HepG2 (cell line): Measurements from ENCODE around the gene SEC14L6. TPM values are rescaled to one million over a fixed set of nuclear protein-coding genes. Genes with fewer than 3 reads are reported as not detected.

Experiments used
- ATAC-seq: fragments of 200-7000 bp; cut with Tn5 transposase; 3 replicates; pipeline ENCODE4 v1.9.1; 2020; ENCODE audit warnings: mild to moderate bottlenecking, moderate library complexity
- BruUV-seq: library from RNA; stranded (reverse); fragments of 400-500 nt; replicated peaks from 2 replicates; lab custom pipeline; 2021; lab: Mats Ljungman, UMichigan
- CTCF ChIA-PET: fragments of 300-600 bp; formaldehyde crosslinking; extraction: SDS; loops from one replicate; lab custom pipeline; 2021; ENCODE audit warnings: low total read pairs, inconsistent platforms, low intra/inter-chr PET ratio; lab: Yijun Ruan, JAX
- POLR2A ChIA-PET: fragments of 350-600 bp; sonication (Branson Sonifier 250); formaldehyde crosslinking; loops from one replicate; lab custom pipeline; 2020; ENCODE audit warnings: antibody characterized with exemption, inconsistent platforms; lab: Yijun Ruan, JAX
- DNase-seq: peaks from one replicate; pipeline ENCODE4 v3.0.0-alpha.2; 2015; ENCODE audit warnings: low spot score
- FAIRE-seq: peaks from 3 replicates; lab custom pipeline; 2011; peaks lifted over from hg19 to GRCh38; lab: Jason Lieb, UNC
- H2AFZ ChIP-seq: one replicate; pipeline ENCODE4 v1.6.1; 2011; ENCODE audit warnings: low read length, inconsistent platforms
- H3K27ac ChIP-seq: fragments of 300-600 bp; 3 replicates; pipeline ENCODE4 v1.8.0; 2011; ENCODE audit warnings: mixed run types, mild to moderate bottlenecking, mixed read lengths, low read length, inconsistent platforms; ENCODE audit not compliant: insufficient read depth; ENCODE audit errors: extremely low read length
- H3K27me3 ChIP-seq, 2 experiments: fragments of 200-600 bp in 1 of 2; 2 replicates in 1 of 2; 3 replicates in 1 of 2; pipeline versions ENCODE4 v1.6.0 to v1.8.0; 2011; ENCODE audit warnings: low read length in 2 of 2, mild to moderate bottlenecking in 2 of 2, moderate library complexity in 2 of 2, inconsistent platforms in 1 of 2; ENCODE audit not compliant: insufficient read depth in 2 of 2, control insufficient read depth in 1 of 2
- H3K36me3 ChIP-seq, 2 experiments: fragments of 200-600 bp in 1 of 2; replicated peaks in 1 of 2; 2 replicates in 1 of 2; 3 replicates in 1 of 2; pipeline versions ENCODE4 v1.5.1 to v1.8.0; 2011; ENCODE audit warnings: low read length in 2 of 2, inconsistent platforms in 1 of 2; ENCODE audit not compliant: insufficient read depth in 2 of 2, control insufficient read depth in 1 of 2
- H3K4me1 ChIP-seq: 2 replicates; pipeline ENCODE4 v1.5.1; 2012; ENCODE audit warnings: low read length, inconsistent platforms; ENCODE audit not compliant: insufficient read depth
- H3K4me2 ChIP-seq: 2 replicates; pipeline ENCODE4 v1.6.0; 2011; ENCODE audit warnings: low read depth, low read length, inconsistent platforms
- H3K4me3 ChIP-seq, 3 experiments: fragments of 200-600 bp in 1 of 3; sonication (generic), shearing (Covaris generic) in 1 of 3; replicated peaks in 1 of 3; 2 replicates each; pipeline ENCODE4 v1.5.1; 2011 to 2016; ENCODE audit warnings: low read length in 3 of 3, inconsistent platforms in 2 of 3, low read depth in 2 of 3, mild to moderate bottlenecking in 2 of 3, control low read depth in 1 of 3, mixed read lengths in 1 of 3; ENCODE audit not compliant: insufficient read depth in 1 of 3
- H3K79me2 ChIP-seq: one replicate; pipeline ENCODE4 v1.6.1; 2011; ENCODE audit warnings: low read length, inconsistent platforms; ENCODE audit not compliant: insufficient read depth
- H3K9ac ChIP-seq: 2 replicates; pipeline ENCODE4 v1.6.0; 2011; ENCODE audit warnings: mild to moderate bottlenecking, low read depth, low read length, inconsistent platforms; ENCODE audit not compliant: insufficient read depth
- H3K9me3 ChIP-seq: 2 replicates; pipeline ENCODE4 v1.5.1; 2012; ENCODE audit warnings: mild to moderate bottlenecking, low read length
- H4K20me1 ChIP-seq: 2 replicates; pipeline ENCODE4 v1.6.0; 2011; ENCODE audit warnings: inconsistent platforms, mild to moderate bottlenecking, low read length, moderate library complexity; ENCODE audit not compliant: insufficient read depth
- GATAD2A ChIP-seq: IDR thresholded peaks from 2 replicates; pipeline ENCODE4 v1.6.1; 2016
- GMEB2 ChIP-seq: IDR thresholded peaks from 2 replicates; pipeline ENCODE4 v1.6.1; 2016; ENCODE audit warnings: missing biosample characterization, missing genetic modification reagents, low read depth
- LBX2 ChIP-seq: sonication (generic); formaldehyde crosslinking; IDR thresholded peaks from 2 replicates; pipeline ENCODE4 v1.5.0; 2020; ENCODE audit warnings: missing genetic modification reagents, mild to moderate bottlenecking, borderline replicate concordance
- NFYC ChIP-seq: IDR thresholded peaks from 2 replicates; pipeline ENCODE4 v1.6.1; 2016; ENCODE audit warnings: missing genetic modification reagents, missing compliant biosample characterization
- PHF20 ChIP-seq: sonication (generic); formaldehyde crosslinking; IDR thresholded peaks from 2 replicates; pipeline ENCODE4 v1.5.0; 2020; ENCODE audit warnings: mild to moderate bottlenecking, missing genetic modification reagents
- RBFOX2 ChIP-seq: fragments of 200-400 bp; formaldehyde crosslinking; IDR thresholded peaks from 2 replicates; pipeline ENCODE4 v1.6.1; 2017; ENCODE audit warnings: low read depth, mild to moderate bottlenecking, low read length
- SAP130 ChIP-seq: IDR thresholded peaks from 2 replicates; pipeline ENCODE4 v1.6.1; 2016; ENCODE audit warnings: low read depth
- SP140L ChIP-seq: sonication (generic); formaldehyde crosslinking; IDR thresholded peaks from 2 replicates; pipeline ENCODE4 v1.4.0; 2020; ENCODE audit warnings: missing genetic modification reagents, borderline replicate concordance
- ZNF12 ChIP-seq: sonication (generic); formaldehyde crosslinking; IDR thresholded peaks from 2 replicates; pipeline ENCODE4 v1.5.0; 2020; ENCODE audit warnings: missing genetic modification reagents
- ZNF276 ChIP-seq: sonication (generic); formaldehyde crosslinking; IDR thresholded peaks from 2 replicates; pipeline ENCODE4 v1.4.0; 2020; ENCODE audit warnings: mild to moderate bottlenecking, low read depth, missing genetic modification reagents
- ZNF281 ChIP-seq: sonication (generic); formaldehyde crosslinking; IDR thresholded peaks from 2 replicates; pipeline ENCODE4 v1.4.0; 2020; ENCODE audit warnings: missing genetic modification reagents, borderline replicate concordance
- ZNF33A ChIP-seq: sonication (generic); formaldehyde crosslinking; IDR thresholded peaks from 2 replicates; pipeline ENCODE4 v1.5.1; 2020; ENCODE audit warnings: missing genetic modification reagents, mild to moderate bottlenecking, moderate library complexity, borderline replicate concordance
- ZNF430 ChIP-seq: sonication (generic); formaldehyde crosslinking; IDR thresholded peaks from 2 replicates; pipeline ENCODE4 v1.9.0; 2021; ENCODE audit warnings: mild to moderate bottlenecking, missing genetic modification reagents
- ZSCAN25 ChIP-seq: sonication (generic); formaldehyde crosslinking; IDR thresholded peaks from 2 replicates; pipeline ENCODE4 v1.8.0; 2022; ENCODE audit warnings: mild to moderate bottlenecking, missing genetic modification reagents
- ZSCAN31 ChIP-seq: sonication (generic); formaldehyde crosslinking; IDR thresholded peaks from 2 replicates; pipeline ENCODE4 v1.5.0; 2020; ENCODE audit warnings: low read depth, mild to moderate bottlenecking, missing genetic modification reagents
- ZSCAN5A ChIP-seq: sonication (generic); formaldehyde crosslinking; IDR thresholded peaks from 2 replicates; pipeline ENCODE4 v1.8.0; 2022; ENCODE audit warnings: mild to moderate bottlenecking, missing genetic modification reagents, borderline replicate concordance
- WGBS: methylation state at CpG from one replicate; pipeline ENCODE4 v1.1.6; 2017; ENCODE audit warnings: low lambda C conversion rate; 5-methylcytosine and 5-hydroxymethylcytosine counted together
- in situ Hi-C: cut with HindIII; loops from 2 replicates; pipeline ENCODE4 v1.10.0; 2017; ENCODE audit warnings: low pct_unique_long_range_greater_than_20kb; ENCODE audit not compliant: extremely low pct_ligation_motif_present
- intact Hi-C: fragments of 100-400 bp; cut with micrococcal nuclease; formaldehyde crosslinking; loops from one replicate; pipeline ENCODE4 v1.10.0; 2022; ENCODE audit not compliant: unreplicated experiment
- polyA plus RNA-seq, 8 experiments: library from polyadenylated mRNA; depleted of rRNA in 3 of 8; stranded (reverse) in 7 of 8; unstranded in 1 of 8; fragments of >200 nt; fragmentation: Illumina TruSeq in 4 of 8; extraction: Trizol in 4 of 8; gene quantifications; 2 replicates each; pipeline versions ENCODE4 v1.2.1 to v1.2.3, GENCODE V29; 2011 to 2016; ENCODE audit warnings: low read depth in 4 of 8, missing spikeins in 1 of 8, mixed read lengths in 1 of 8; ENCODE audit not compliant: insufficient read depth in 1 of 8
- total RNA-seq, 5 experiments: library from RNA; depleted of rRNA; stranded (reverse); fragments of >200 nt; fragmentation: Illumina TruSeq; extraction: Trizol; gene quantifications; 2 replicates each; pipeline ENCODE4 v1.2.3, GENCODE V29; 2016; ENCODE audit warnings: low read depth in 1 of 5

SEC14L6 gene
- total and polyA plus RNA-seq, 2 of the 13 experiments (the other 11 are each of a cell fraction or from before 2014, with no cell fraction given) = 0.09 to 9.3 TPM

- WGBS = 69% methylated on average over 8 of the region's 8 CpGs
- FAIRE-seq (no peak), DNase-seq (no peak), ATAC-seq (no peak)
- POLR2A ChIA-PET = no interaction called here
- Histone ChIP-seq H3K27me3 (no peaks in the 10 kb centered on the region), H2AFZ (no peak overlapping the region), H3K9ac (no peak overlapping the region), H3K36me3 (no peaks in the 10 kb centered on the region), H3K9me3 (no peaks in the 10 kb centered on the region), H3K79me2 (no peaks in the 10 kb centered on the region), H3K4me3 (no peak overlapping the region), H3K4me1 (no peaks in the 10 kb centered on the region), H4K20me1 (no peaks in the 10 kb centered on the region), H3K4me2 (no peak overlapping the region), H3K27ac (no peak overlapping the region)
- CTCF ChIA-PET = no interaction called here
- BruUV-seq = no TSS peak
- intact Hi-C loops = no loop called here
- TF ChIP-seq ZNF33A (CRISPR knock-in tag) (no peak), GATAD2A (CRISPR knock-in tag) (no peak), SAP130 (CRISPR knock-in tag) (no peak), ZNF430 (CRISPR knock-in tag) (no peak), SP140L (CRISPR knock-in tag) (no peak), ZSCAN25 (no peak), ZNF276 (CRISPR knock-in tag) (no peak), GMEB2 (CRISPR knock-in tag) (no peak), ZSCAN31 (CRISPR knock-in tag) (no peak), RBFOX2 (no peak), ZNF12 (no peak), NFYC (CRISPR knock-in tag) (no peak), LBX2 (CRISPR knock-in tag) (no peak), ZSCAN5A (CRISPR knock-in tag) (no peak), PHF20 (CRISPR knock-in tag) (no peak), ZNF281 (CRISPR knock-in tag) (no peak)
- in situ Hi-C loops = no loop called here
These were observed 22.7 kb downstream of the SEC14L6 start for GRCh38 chr22:30523646-30524489.
